Pulmonary artery endothelial cell (primary cell): Measurements from ENCODE around the gene CTAG2. TPM values are rescaled to one million over a fixed set of nuclear protein-coding genes. Genes with fewer than 3 reads are reported as not detected.
"Not testable (repeated sequence)": the region's sequence is repeated elsewhere in the genome, so short reads cannot be mapped to it uniquely, and the experiment has no call there.

Source experiments
- DNase-seq: peaks from one replicate; pipeline ENCODE4 v3.0.0-alpha.2; 2011; ENCODE audit warnings: low read depth, low spot score
- total RNA-seq: library from RNA; depleted of rRNA; stranded (reverse); fragments of >200 nt; gene quantifications from 2 replicates; pipeline ENCODE4 v1.2.3, GENCODE V29; 2014

Gene CTAG2
- total RNA-seq, 1 donor from 2014 or later, result not detected

DNA sequence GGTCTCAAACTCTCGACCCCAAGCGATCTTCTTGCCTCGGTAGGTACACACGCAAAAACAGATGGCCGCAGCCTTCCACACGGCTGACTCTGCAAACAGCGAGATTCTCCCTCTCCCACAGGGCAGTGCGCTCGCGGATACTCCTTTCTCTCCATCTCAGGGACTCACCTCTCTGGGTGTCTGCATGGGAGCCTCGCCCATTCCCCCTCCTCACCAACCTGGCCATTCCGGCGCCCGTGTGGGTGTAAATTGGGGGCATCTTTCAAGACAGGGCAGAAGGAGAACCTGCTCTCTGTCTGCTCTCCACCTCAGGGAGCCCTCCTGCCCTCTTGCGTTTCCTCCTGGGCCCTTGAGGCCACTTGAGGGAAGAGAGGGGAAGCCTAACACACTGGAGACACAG lies 4.4 kb downstream of the CTAG2 start:
- DNase-seq, result no peak

GRCh38 chrX:154645745-154646378 lies 7.5 kb downstream of the CTAG2 start:
- not testable (repeated sequence) for DNase-seq

GRCh38 chrX:154643708-154644107 lies 9.7 kb downstream of the CTAG2 start:
- DNase-seq, result not testable (repeated sequence)

DNA sequence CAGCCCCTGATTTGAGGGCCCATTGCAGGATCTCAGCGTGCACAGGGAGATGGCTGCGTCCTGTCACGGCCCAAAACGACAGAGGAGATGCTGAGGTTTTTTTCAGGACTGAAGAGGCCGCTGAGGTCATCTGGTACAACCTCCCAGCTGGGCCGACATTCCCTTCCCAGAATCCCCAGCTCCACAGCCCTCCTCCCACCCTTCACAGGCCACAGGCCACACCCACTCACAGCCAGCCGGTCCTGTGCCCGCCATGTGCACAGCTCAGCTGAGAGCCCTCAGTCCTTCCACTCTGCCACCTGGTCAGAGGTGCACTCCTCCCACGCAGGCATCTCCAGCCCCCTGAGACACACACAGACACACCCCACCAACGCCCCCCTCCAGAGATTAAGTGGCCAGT lies 11.6 kb downstream of the CTAG2 start:
- not testable (repeated sequence) for DNase-seq

- not testable (repeated sequence) for DNase-seq
Observed at GRCh38 chrX:154633661-154634060, 19.7 kb downstream of the CTAG2 start.

- not testable (repeated sequence) for DNase-seq
Observed at GRCh38 chrX:154630949-154631348, 22.4 kb downstream of the CTAG2 start.

DNA sequence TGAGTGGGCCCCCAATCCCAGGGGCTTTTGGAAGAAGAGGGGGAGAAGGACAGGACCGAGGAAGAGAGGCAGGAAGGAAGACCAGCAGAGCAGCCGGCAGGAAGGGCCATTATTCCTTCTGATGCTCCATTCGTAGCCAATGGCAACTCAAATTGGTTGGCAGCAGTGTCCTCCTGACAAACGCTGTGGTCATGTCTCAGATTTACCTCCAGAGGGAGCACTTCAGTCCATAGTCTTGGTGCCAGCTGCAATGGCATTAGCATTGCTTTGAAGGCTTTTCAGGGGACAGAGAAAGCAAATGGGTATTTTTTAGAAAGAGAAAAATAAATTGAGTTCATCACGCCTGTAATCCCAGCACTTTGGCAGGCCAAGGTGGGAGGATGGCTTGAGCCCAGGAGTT lies 24.4 kb downstream of the CTAG2 start:
- DNase-seq, result not testable (repeated sequence)

DNA sequence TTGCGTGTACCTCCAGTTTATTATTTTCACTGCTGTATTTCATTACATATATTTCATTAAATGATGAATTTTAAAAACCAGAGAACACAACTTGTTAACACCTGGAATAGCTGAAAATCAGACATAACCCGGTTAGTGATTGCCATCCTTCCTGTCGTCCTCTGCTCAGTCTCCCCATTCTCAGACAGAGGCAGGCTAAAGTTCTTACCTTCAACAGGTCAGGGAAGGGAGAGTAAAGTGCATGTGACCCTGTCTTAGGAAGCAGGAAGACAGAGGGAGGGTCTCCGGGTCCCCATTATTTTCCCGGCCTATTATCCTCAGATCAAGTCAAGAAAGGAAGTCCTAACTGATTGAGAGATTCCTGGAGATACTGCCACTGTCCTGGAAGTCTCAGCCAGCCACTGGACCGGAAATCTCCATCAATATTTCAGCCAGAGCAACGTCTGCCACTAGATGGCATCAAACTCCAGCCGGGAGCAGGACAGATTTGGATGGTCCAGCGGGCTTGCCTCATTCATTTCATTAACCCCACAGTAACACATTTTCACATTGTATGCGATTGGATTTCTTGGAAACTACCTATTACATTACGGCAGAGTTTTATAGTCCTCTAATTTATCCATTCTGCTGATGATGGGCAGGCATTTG lies 32.5 kb downstream of the CTAG2 start:
- not testable (repeated sequence) for DNase-seq

DNA sequence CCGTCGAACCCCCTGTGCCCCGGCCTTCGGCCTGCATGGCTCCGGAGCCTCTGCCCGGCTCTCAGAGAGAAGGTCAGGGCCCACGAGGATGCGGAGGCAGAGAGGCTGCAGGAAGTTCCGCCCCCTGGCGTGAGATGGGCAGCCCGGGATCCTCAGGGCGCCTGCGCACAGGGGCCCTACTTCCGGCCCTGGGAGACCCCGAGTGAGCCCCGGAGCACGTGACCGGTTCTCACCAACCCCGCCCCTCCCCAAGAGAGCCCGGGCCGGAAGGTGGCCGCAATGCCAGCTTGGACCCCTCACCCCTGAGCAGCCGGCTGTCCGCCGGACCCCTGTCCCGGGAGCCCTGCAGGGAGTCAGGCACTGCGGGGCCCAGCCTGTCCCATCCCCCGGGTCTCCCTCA lies 34.2 kb downstream of the CTAG2 start, which contains the start of gene CTAG1B:
TSS of gene CTAG1B (minus strand) at position 101 of the 400 bp plus-strand sequence. CDS start at position 37, 64 bp downstream.
- DNase-seq, result not testable (repeated sequence)

GRCh38 chrX:154613586-154613985 lies 39.8 kb downstream of the CTAG2 start:
- DNase-seq, result not testable (repeated sequence)

- DNase-seq, result not testable (repeated sequence)
Observed at GRCh38 chrX:154611146-154611545, 42.2 kb downstream of the CTAG2 start.

- DNase-seq, result not testable (repeated sequence)
Observed at GRCh38 chrX:154608823-154609222, 44.6 kb downstream of the CTAG2 start.

GRCh38 chrX:154607976-154608375 lies 45.4 kb downstream of the CTAG2 start:
- DNase-seq, result not testable (repeated sequence)

DNA sequence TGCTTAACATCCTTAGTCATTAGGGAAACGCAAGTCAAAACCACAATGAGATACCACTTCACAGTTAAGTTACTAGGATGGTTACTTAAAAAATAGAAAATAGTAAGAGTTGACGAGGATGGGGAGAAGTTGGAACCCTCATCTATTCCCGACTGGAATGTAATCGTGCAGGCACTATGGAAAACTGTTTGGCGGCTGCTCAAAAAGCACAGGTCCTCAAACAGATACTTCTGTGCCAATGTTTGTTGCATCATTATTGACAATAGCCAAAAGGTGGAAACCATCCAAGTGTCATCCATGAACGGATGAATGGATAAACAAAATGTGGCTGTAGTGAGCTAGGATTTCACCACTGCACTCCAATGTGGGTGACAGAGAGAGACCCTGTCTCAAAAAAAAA lies 46.0 kb downstream of the CTAG2 start:
- DNase-seq, result no peak

DNA sequence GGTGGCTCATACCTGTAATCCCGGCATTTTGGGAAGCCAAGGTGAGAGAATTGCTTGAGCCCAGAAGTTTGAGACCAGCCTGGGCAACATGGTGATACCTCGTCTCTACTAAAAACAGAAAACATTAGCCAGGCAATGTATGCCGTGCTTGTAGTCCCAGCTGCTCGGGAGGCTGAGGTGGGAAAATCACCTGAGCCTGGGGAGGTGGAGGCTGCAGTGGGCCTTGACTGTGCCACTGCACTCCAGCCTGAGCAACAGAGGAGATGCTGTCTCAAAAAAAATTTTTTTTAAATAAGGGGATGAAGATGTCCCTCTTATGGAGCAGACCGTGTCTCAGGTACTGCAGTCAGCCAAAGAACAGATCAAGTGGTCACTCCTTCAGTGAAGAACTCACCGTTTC lies 47.8 kb downstream of the CTAG2 start:
- DNase-seq, result no peak

- DNase-seq, result peak; percentile 8
Observed at GRCh38 chrX:154603438-154604430, 49.6 kb downstream of the CTAG2 start.

- DNase-seq, result no peak
Observed at GRCh38 chrX:154602766-154603437, 50.5 kb downstream of the CTAG2 start.

GRCh38 chrX:154602226-154602625 lies 51.2 kb downstream of the CTAG2 start:
- no peak for DNase-seq
